Measurements from ENCODE around the gene WFIKKN1. TPM values are rescaled to one million over a fixed set of nuclear protein-coding genes. Genes with fewer than 3 reads are reported as not detected.

WFIKKN1 gene
- total and polyA plus RNA-seq, 2 donors (not counting 1 experiment from before 2014, with no cell fraction given) = 0.64 to 0.84 TPM

- ATAC-seq (ENCODE audit: low read depth) = no peak
- no peak within 1 kb of the TSS for H3K27ac Mint-ChIP-seq
- peak within 1 kb of the TSS; percentile 63 for H3K4me2 ChIP-seq (replicated peaks; ENCODE audit: low read depth, low read length, poor library complexity, severe bottlenecking)
Measured at GRCh38 chr16:674968-675883, 44.4 kb downstream of the WFIKKN1 start, which contains the start of gene RHBDL1. RHBDL1 (plus strand) TSS chr16:675671; CDS start chr16:675791, 120 bp downstream.

More at GRCh38 chr16:674968-675883, 44.4 kb downstream of the WFIKKN1 start, which contains the start of gene RHBDL1:
- H3K4me1 Mint-ChIP-seq = peaks cover 23% of the 10 kb centered on the region
- Histone ChIP-seq H3K4me3 (ENCODE audit: control extremely low read depth in 1 of 5, extremely low read depth in 1 of 5, insufficient read depth in 1 of 5, low read depth in 2 of 5, low read length in 4 of 5) (no peak within 1 kb of the TSS), H3K27me3 (replicated peaks in 1 of 4; ENCODE audit: control extremely low read depth in 1 of 4, control insufficient read depth in 3 of 4, insufficient read depth in 4 of 4, low read length in 3 of 4) (peaks cover 0 to 25% (median 11%) of the 10 kb centered on the region in 4 experiments), H4K20me1 (ENCODE audit: control insufficient read depth, insufficient read depth, low read length, poor library complexity, severe bottlenecking) (peaks cover 17% of the 10 kb centered on the region), H3K79me2 (ENCODE audit: control insufficient read depth, insufficient read depth, low read length) (no peaks in the 10 kb centered on the region), H2AFZ (ENCODE audit: insufficient read depth, low read depth, low read length, poor library complexity, severe bottlenecking) (no peak within 1 kb of the TSS), H3K36me3 (replicated peaks in 1 of 2; ENCODE audit: control extremely low read depth in 1 of 2, control insufficient read depth in 1 of 2, extremely low read depth in 1 of 2, insufficient read depth in 2 of 2, low read length in 1 of 2) (peaks cover 0 to 25% of the 10 kb centered on the region in 2 experiments), H3K27ac (ENCODE audit: low read length in 2 of 2) (no peak within 1 kb of the TSS), H3K9ac (ENCODE audit: low read length) (no peak within 1 kb of the TSS), H3K4me1 (ENCODE audit: control insufficient read depth in 2 of 2, insufficient read depth in 2 of 2, low read length in 2 of 2) (peaks cover 10 to 32% of the 10 kb centered on the region in 2 donors), H3K9me3 (ENCODE audit: control extremely low read depth in 1 of 3, control insufficient read depth in 2 of 3, insufficient read depth in 1 of 3, low read length in 2 of 3) (peaks cover 0 to 7% (median 0%) of the 10 kb centered on the region in 3 donors)
- ChIA-PET CTCF (no interaction called here), POLR2A (interaction anchor here (0.6 kb wide), 1 partner anchor 81 kb away, joined by 4 read pairs; no protein-coding TSS in a partner anchor)
- H3K4me3 Mint-ChIP-seq = peak within 1 kb of the TSS; percentile 41
- TF ChIP-seq CTCF (IDR thresholded peaks at IDR 0.05) = no peak
- no peak for TF ChIP-seq EZH2 (IDR thresholded peaks at IDR 0.05; ENCODE audit: borderline replicate concordance, insufficient read depth, low read depth, low read length, poor library complexity, severe bottlenecking)
- peaks cover 6% of the 10 kb centered on the region for H3K27me3 Mint-ChIP-seq
- H3K9me3 Mint-ChIP-seq (ENCODE audit: insufficient read depth) = no peaks in the 10 kb centered on the region
- intact Hi-C loops (cut with micrococcal nuclease) = loop anchor here (5.0 kb wide), 1 partner anchor 1002 kb away; the partner anchor contains the start of gene JPT2
- 13% methylated on average over 72 of the region's 73 CpGs for WGBS (ENCODE audit: insufficient coverage)
- no peak for DNase-seq

Data from B cell (primary cell).